Measurements from ENCODE around the gene DCD. TPM values are rescaled to one million over a fixed set of nuclear protein-coding genes. Genes with fewer than 3 reads are reported as not detected.

DCD gene
- not detected in 2 replicates for total RNA-seq

GRCh38 chr12:54648265-54648664, at the start of gene DCD:
Gene DCD, minus strand, starts transcription at chr12:54648365. Its CDS starts 62 bp downstream, at chr12:54648303.

DNA sequence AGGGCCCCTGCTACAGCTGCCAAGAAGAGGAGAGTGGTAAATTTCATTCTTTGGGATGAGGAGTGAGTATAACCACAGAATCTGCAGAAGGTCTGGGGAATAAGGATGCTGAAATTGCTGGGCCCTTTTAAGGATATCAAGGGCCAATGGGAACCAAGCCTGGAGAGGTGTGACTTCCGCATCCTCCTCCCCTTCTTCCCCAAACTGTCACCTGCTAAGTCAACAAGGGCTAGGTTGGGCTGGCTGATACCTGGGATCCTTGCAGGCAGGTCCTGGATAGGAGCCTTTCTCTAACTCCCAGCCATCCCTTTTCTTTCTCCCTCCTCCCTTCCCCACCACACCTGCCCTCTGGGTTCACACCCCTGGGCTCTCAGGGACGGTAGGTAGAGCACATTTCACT, 13.4 kb downstream of the DCD start, which contains the start of gene LACRT:
TSS of gene LACRT (minus strand) at position 101 of the 400 bp plus-strand sequence. CDS start at position 47, 54 bp downstream.

Other genes starting within 250 kb of the DCD start
- 714 and 1,111 TPM in 2 replicates for gene ITGA5, start 229.1 kb downstream of the DCD start, total RNA-seq
- gene GTSF1, start 174.8 kb downstream of the DCD start, total RNA-seq, result 1.7 TPM in 1 of 2 replicates, not detected in the other
- under 0.01 and 0.27 TPM in 2 replicates for gene NCKAP1L, start 150.6 kb downstream of the DCD start, total RNA-seq
- gene PDE1B, start 98.8 kb downstream of the DCD start, total RNA-seq, result not detected in 2 replicates
- gene PPP1R1A, start 59.7 kb downstream of the DCD start, total RNA-seq, result not detected in 2 replicates
- not detected in 2 replicates for gene LACRT, start 13.5 kb downstream of the DCD start, total RNA-seq
- not detected in 2 replicates for gene MUCL1, start 206.2 kb upstream of the DCD start, total RNA-seq

Data from endothelial cell of coronary artery (primary cell).